ENCODE results near the gene ABL1. TPM values are rescaled to one million over a fixed set of nuclear protein-coding genes. Genes with fewer than 3 reads are reported as not detected.

ABL1 gene
- total and polyA plus RNA-seq, 7 donors: 15.5 to 41.0 (median 31.2) TPM

DNA sequence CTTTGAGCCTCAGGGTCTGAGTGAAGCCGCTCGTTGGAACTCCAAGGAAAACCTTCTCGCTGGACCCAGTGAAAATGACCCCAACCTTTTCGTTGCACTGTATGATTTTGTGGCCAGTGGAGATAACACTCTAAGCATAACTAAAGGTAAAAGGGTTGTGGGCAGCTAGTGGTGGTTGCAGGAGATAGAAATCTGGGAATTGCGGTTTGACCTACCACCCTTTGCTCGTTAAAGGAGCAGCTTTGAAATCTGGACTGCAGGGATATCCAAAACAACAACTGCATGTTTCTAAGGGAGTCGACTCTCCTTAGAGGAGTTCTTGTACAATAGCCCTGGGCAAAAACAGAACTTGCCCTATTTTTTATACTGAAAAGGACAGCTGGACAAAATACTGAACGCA, 19.0 kb downstream of the ABL1 start:
- TF ChIP-seq, protein P1, sequence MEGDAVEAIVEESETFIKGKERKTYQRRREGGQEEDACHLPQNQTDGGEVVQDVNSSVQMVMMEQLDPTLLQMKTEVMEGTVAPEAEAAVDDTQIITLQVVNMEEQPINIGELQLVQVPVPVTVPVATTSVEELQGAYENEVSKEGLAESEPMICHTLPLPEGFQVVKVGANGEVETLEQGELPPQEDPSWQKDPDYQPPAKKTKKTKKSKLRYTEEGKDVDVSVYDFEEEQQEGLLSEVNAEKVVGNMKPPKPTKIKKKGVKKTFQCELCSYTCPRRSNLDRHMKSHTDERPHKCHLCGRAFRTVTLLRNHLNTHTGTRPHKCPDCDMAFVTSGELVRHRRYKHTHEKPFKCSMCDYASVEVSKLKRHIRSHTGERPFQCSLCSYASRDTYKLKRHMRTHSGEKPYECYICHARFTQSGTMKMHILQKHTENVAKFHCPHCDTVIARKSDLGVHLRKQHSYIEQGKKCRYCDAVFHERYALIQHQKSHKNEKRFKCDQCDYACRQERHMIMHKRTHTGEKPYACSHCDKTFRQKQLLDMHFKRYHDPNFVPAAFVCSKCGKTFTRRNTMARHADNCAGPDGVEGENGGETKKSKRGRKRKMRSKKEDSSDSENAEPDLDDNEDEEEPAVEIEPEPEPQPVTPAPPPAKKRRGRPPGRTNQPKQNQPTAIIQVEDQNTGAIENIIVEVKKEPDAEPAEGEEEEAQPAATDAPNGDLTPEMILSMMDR (IDR thresholded peaks at IDR 0.05): no peak
- ATAC-seq (no peak), DNase-seq (no peak)
- Histone ChIP-seq H3K9me3 (no peaks in the 10 kb centered on the region), H3K27me3 (ENCODE audit: insufficient read depth in 3 of 3, low read length in 2 of 3) (no peaks in the 10 kb centered on the region), H3K4me1 (peaks cover 7% of the 10 kb centered on the region), H3K27ac (no peak overlapping the region), H3K4me3 (no peak overlapping the region), H3K36me3 (ENCODE audit: insufficient read depth in 1 of 2, low read depth in 1 of 2) (peaks cover 7 to 36% of the 10 kb centered on the region in 2 donors)
- WGBS, 3 donors: 81 to 87% (median 81%) methylated on average over 8 of the region's 8 CpGs
- intact Hi-C loops (cut with DNase I): no loop called here

DNA sequence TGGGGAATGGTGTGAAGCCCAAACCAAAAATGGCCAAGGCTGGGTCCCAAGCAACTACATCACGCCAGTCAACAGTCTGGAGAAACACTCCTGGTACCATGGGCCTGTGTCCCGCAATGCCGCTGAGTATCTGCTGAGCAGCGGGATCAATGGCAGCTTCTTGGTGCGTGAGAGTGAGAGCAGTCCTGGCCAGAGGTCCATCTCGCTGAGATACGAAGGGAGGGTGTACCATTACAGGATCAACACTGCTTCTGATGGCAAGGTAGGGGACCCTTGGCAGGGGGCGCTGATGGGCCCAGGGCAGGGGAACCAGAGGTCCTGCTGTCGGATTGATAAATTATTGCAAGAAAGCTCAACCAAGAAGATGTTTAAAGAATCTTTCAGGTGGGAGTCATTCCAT, 19.8 kb downstream of the ABL1 start:
- intact Hi-C loops (cut with DNase I): no loop called here
- ATAC-seq: no peak
- H3K27ac ChIP-seq: no peak overlapping the region
- 91 to 95% (median 92%) methylated on average over 9 of the region's 9 CpGs for WGBS, 3 donors
- TF ChIP-seq, protein P1 (IDR thresholded peaks at IDR 0.05): no peak
- no peaks in the 10 kb centered on the region for H3K27me3 ChIP-seq (ENCODE audit: insufficient read depth in 3 of 3, low read length in 2 of 3)
- H3K36me3 ChIP-seq (ENCODE audit: insufficient read depth in 1 of 2, low read depth in 1 of 2): peaks cover 7 to 38% of the 10 kb centered on the region in 2 donors
- DNase-seq: no peak
- H3K9me3 ChIP-seq: no peaks in the 10 kb centered on the region
- no peak overlapping the region for H3K4me3 ChIP-seq
- peaks cover 2% of the 10 kb centered on the region for H3K4me1 ChIP-seq

DNA sequence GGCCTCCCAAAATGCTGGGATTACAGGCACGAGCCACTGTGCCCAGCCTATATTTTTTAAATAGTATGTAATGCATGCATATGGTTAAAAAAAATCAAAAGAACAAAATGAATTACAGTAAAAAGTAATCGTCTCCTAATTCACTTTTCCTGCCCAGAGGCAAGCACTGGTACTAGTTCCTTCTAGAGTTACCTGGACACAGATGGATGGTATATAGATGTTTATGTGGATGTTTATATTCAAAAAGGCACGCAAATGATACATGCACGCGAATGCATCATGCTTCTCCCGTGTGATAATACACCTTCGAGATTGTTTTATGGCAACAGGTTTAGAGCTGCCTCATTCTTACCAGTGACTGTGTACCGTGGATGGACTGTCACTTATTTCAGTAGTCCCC, 21.4 kb downstream of the ABL1 start:
- peaks cover 17% of the 10 kb centered on the region for H3K4me1 ChIP-seq
- no peak overlapping the region for H3K27ac ChIP-seq
- 80 to 82% (median 81%) methylated on average over 8 of the region's 8 CpGs for WGBS, 3 donors
- no peak for ATAC-seq
- no peaks in the 10 kb centered on the region for H3K9me3 ChIP-seq
- H3K27me3 ChIP-seq (ENCODE audit: insufficient read depth in 3 of 3, low read length in 2 of 3): no peaks in the 10 kb centered on the region
- DNase-seq: no peak
- peaks cover 7 to 41% of the 10 kb centered on the region in 2 donors for H3K36me3 ChIP-seq (ENCODE audit: insufficient read depth in 1 of 2, low read depth in 1 of 2)
- intact Hi-C loops (cut with DNase I): no loop called here
- TF ChIP-seq, protein P1 (IDR thresholded peaks at IDR 0.05): no peak
- no peak overlapping the region for H3K4me3 ChIP-seq

DNA sequence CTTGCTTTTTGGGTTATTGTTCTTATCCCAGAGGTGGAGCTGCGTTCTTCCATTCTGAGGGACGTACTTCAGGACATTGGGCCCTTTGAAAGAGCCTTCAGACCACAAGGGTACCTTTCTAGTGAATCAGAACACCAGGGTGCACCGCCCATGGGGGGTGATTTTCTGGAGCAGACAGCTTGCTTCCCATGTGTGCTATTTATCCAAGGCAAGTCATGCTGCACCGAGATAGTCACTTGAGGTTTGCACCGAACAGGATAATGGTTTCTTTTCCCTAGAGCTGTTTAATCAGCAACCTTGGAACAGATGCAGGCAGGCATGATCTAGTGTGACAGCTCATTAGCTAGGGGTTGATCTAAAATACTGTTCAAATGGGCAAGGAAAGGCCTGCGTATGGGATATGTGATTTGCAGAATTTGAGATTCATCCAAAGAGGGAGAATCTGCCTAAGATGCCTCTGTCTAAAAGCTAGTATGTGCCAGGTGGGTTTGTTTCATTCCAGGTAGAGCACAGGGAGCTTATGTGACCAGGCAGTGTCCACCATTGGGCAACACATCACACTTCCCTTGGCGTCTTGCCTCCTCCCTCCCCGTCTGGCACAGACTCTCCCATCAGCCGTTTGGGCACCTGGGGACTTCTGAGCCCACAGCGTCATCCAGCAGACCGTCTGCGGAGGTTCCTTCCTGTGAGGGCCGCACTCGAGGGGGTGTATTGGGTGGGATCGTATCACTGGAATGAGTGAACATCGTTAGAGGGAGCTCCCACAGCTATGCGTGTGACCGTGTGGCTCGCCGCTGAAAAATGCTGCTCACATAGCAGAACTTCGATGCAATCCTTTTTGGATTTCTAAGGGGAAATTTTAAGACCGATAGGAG, 23.0 kb downstream of the ABL1 start:
- DNase-seq (peak; percentile 79 to 86), ATAC-seq (peak; percentile 26 to 51 (median 40))
- intact Hi-C loops (cut with DNase I): no loop called here
- Histone ChIP-seq H3K36me3 (ENCODE audit: insufficient read depth in 1 of 2, low read depth in 1 of 2) (peaks cover 7 to 52% of the 10 kb centered on the region in 2 donors), H3K4me1 (peaks cover 18% of the 10 kb centered on the region), H3K9me3 (no peaks in the 10 kb centered on the region), H3K4me3 (no peak overlapping the region), H3K27ac (peak overlapping the region; percentile 61), H3K27me3 (ENCODE audit: insufficient read depth in 3 of 3, low read length in 2 of 3) (no peaks in the 10 kb centered on the region)
- 46 to 57% (median 51%) methylated on average over 22 of the region's 22 CpGs for WGBS, 3 donors
- TF ChIP-seq, protein P1 (IDR thresholded peaks at IDR 0.05): no peak
